ENCODE results near the gene CFAP65. TPM values are rescaled to one million over a fixed set of nuclear protein-coding genes. Genes with fewer than 3 reads are reported as not detected.
A peak's percentile ranks its signal among the peaks of the same experiment; 100 is the strongest.

CFAP65 gene
- total and polyA plus RNA-seq, 2 of the 13 experiments (the other 11 are each of a cell fraction or from before 2014, with no cell fraction given), result 0.05 TPM; not detected in 1

GRCh38 chr2:219081096-219081495 lies 39.8 kb upstream of the CFAP65 start (continued):
- TF ChIP-seq ZNF124 (CRISPR knock-in tag; IDR thresholded peaks at IDR 0.05) (peak; percentile 52; the same call in 1 of the 2 replicates), ZEB1 (IDR thresholded peaks at IDR 0.05; ENCODE audit: insufficient replicate concordance, low read depth) (peak; percentile 98), ZUFSP (CRISPR knock-in tag; IDR thresholded peaks at IDR 0.05; ENCODE audit: borderline replicate concordance) (no peak), KAT8 (CRISPR knock-in tag; IDR thresholded peaks at IDR 0.05) (peak; percentile 64; the same call in 1 of the 2 replicates), MTA1 (CRISPR knock-in tag; IDR thresholded peaks at IDR 0.05; ENCODE audit: borderline replicate concordance) (peak; percentile 37; the same call in 1 of the 2 replicates), ZNF761 (CRISPR knock-in tag; conservative IDR thresholded peaks at IDR 0.05) (no peak), NCOA2 (CRISPR knock-in tag; IDR thresholded peaks at IDR 0.05) (peak; percentile 63), ZKSCAN8 (CRISPR knock-in tag; IDR thresholded peaks at IDR 0.05; ENCODE audit: borderline replicate concordance) (peak; percentile 41; the same call in 1 of the 2 replicates), SALL1 (CRISPR knock-in tag; IDR thresholded peaks at IDR 0.05) (peak; percentile 54), HOXA3 (CRISPR knock-in tag; IDR thresholded peaks at IDR 0.05) (peak; percentile 64; the same call in 1 of the 2 replicates), ATM (IDR thresholded peaks at IDR 0.05; ENCODE audit: borderline replicate concordance) (no peak), EHMT2 (IDR thresholded peaks at IDR 0.05; ENCODE audit: borderline replicate concordance, low read depth, low read length) (no peak), PLSCR1 (CRISPR knock-in tag; IDR thresholded peaks at IDR 0.05; ENCODE audit: borderline replicate concordance) (no peak), SIX4 (CRISPR knock-in tag; IDR thresholded peaks at IDR 0.05) (0 out of 2 replicates have a peak, but pooled peaks have one; percentile 44), ZMYM2 (CRISPR knock-in tag; IDR thresholded peaks at IDR 0.05) (no peak), SIN3A (IDR thresholded peaks at IDR 0.05; ENCODE audit: borderline replicate concordance, low read depth, low read length) (no peak), BCL6 (CRISPR knock-in tag; IDR thresholded peaks at IDR 0.05) (peak; percentile 74; the same call in 1 of the 2 replicates), ZNF615 (CRISPR knock-in tag; IDR thresholded peaks at IDR 0.05; ENCODE audit: borderline replicate concordance) (0 out of 2 replicates have a peak, but pooled peaks have one; percentile 51), ZNF691 (CRISPR knock-in tag; IDR thresholded peaks at IDR 0.05; ENCODE audit: borderline replicate concordance, low read depth) (peak; percentile 69; the same call in 1 of the 2 replicates), NR2F6 (IDR thresholded peaks at IDR 0.05) (peak; percentile 45; the same call in 1 of the 2 replicates), NR2F6 (CRISPR knock-in tag; IDR thresholded peaks at IDR 0.05) (peak; percentile 77)
- TF ChIP-seq, protein P1, sequence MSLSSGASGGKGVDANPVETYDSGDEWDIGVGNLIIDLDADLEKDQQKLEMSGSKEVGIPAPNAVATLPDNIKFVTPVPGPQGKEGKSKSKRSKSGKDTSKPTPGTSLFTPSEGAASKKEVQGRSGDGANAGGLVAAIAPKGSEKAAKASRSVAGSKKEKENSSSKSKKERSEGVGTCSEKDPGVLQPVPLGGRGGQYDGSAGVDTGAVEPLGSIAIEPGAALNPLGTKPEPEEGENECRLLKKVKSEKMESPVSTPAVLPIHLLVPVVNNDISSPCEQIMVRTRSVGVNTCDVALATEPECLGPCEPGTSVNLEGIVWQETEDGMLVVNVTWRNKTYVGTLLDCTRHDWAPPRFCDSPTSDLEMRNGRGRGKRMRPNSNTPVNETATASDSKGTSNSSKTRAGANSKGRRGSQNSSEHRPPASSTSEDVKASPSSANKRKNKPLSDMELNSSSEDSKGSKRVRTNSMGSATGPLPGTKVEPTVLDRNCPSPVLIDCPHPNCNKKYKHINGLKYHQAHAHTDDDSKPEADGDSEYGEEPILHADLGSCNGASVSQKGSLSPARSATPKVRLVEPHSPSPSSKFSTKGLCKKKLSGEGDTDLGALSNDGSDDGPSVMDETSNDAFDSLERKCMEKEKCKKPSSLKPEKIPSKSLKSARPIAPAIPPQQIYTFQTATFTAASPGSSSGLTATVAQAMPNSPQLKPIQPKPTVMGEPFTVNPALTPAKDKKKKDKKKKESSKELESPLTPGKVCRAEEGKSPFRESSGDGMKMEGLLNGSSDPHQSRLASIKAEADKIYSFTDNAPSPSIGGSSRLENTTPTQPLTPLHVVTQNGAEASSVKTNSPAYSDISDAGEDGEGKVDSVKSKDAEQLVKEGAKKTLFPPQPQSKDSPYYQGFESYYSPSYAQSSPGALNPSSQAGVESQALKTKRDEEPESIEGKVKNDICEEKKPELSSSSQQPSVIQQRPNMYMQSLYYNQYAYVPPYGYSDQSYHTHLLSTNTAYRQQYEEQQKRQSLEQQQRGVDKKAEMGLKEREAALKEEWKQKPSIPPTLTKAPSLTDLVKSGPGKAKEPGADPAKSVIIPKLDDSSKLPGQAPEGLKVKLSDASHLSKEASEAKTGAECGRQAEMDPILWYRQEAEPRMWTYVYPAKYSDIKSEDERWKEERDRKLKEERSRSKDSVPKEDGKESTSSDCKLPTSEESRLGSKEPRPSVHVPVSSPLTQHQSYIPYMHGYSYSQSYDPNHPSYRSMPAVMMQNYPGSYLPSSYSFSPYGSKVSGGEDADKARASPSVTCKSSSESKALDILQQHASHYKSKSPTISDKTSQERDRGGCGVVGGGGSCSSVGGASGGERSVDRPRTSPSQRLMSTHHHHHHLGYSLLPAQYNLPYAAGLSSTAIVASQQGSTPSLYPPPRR (CRISPR knock-in tag; IDR thresholded peaks at IDR 0.05; ENCODE audit: borderline replicate concordance), result peak; percentile 80

Data from HepG2 (cell line).